GM21515 (cell line): ENCODE measurements around the gene BRD2.

Source experiments
- ATAC-seq: cut with Tn5 transposase; IDR thresholded peaks from one replicate; pipeline ENCODE4 v1.9.1; 2021; ENCODE audit not compliant: unreplicated experiment

The BRD2 gene

DNA sequence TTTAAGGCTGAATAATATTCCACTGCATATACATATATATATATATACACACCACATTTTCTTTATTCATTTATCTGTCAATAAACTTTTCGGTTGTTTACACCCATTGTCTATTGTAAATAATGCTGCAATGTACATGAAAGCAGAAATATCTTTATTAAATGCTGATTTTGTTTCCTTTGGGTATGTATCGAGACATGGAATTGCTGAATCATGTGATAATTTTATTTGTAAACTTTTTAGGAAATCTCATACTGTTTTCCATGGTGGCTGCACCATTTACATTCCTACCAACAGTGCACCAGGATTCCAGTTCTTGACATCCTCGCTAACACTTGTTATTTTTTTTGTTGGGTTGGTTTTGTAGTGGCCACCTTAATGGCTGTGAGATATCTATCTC is 55.1 kb downstream of the BRD2 start:
- ATAC-seq, result no peak

GRCh38 chr6:33024521-33024920 is 56.1 kb downstream of the BRD2 start:
- no peak for ATAC-seq

GRCh38 chr6:33028220-33028849 is 59.9 kb downstream of the BRD2 start:
- ATAC-seq, result no peak

GRCh38 chr6:33029328-33030184 is 61.2 kb downstream of the BRD2 start:
- ATAC-seq, result peak; percentile 62

- ATAC-seq, result no peak
Observed at GRCh38 chr6:33030245-33030644, 61.9 kb downstream of the BRD2 start.
